Measurements from ENCODE around the gene CORO2A. TPM values are rescaled to one million over a fixed set of nuclear protein-coding genes. Genes with fewer than 3 reads are reported as not detected.

The CORO2A gene
- total and polyA plus RNA-seq, 10 donors: 1.3 to 11.0 (median 6.1) TPM

DNA sequence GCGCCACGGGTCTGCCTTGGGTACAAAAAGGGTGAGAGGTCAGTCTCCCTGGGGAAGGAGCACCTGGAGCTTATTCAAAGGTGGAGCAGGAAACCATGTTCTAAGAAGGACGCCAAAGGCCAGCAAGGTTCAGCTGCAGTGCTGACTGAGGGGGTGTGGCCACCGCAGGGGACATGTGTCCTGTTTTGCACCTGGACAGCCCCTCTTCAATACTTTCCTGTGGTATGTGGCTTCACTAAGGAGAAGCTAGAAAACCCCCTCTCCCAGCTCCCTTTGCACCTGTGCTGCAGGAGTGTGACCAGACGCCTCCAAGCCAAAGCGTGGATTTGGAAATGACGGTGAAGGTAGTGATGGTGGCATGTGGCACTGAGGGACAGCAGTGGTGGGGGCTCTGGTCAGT is 97.0 kb downstream of the CORO2A start:
- H3K4me3 ChIP-seq: no peak overlapping the region
- no peak overlapping the region for H3K27ac ChIP-seq
- no peaks in the 10 kb centered on the region for H3K27me3 ChIP-seq (replicated peaks in 1 of 7)
- no peak for DNase-seq
- TF ChIP-seq CTCF (IDR thresholded peaks at IDR 0.05 in 8 of 11, conservative IDR thresholded peaks at IDR 0.05 in 3 of 11) (no peak), POLR2A (IDR thresholded peaks at IDR 0.05) (no peak), POLR2AphosphoS5 (IDR thresholded peaks at IDR 0.05) (no peak)
- H3K4me1 ChIP-seq: peaks cover 9 to 54% (median 25%) of the 10 kb centered on the region in 6 donors
- H3K36me3 ChIP-seq: peaks cover 0 to 95% (median 24%) of the 10 kb centered on the region in 6 donors
- WGBS, 5 donors: 80 to 89% (median 87%) methylated on average over 7 of the region's 7 CpGs
- intact Hi-C loops (cut with DNase I; ENCODE audit: low total_unique reads): no loop called here
- H3K9me3 ChIP-seq: no peaks in the 10 kb centered on the region

- peaks cover 0 to 99% (median 24%) of the 10 kb centered on the region in 6 donors for H3K36me3 ChIP-seq
- no peak overlapping the region for H3K4me3 ChIP-seq
- H3K4me1 ChIP-seq: peaks cover 4 to 49% (median 19%) of the 10 kb centered on the region in 6 donors
- WGBS, 5 donors: 91 to 96% (median 94%) methylated on average over 16 of the region's 16 CpGs
- DNase-seq: no peak
- H3K9me3 ChIP-seq: no peaks in the 10 kb centered on the region
- intact Hi-C loops (cut with DNase I; ENCODE audit: low total_unique reads): no loop called here
- TF ChIP-seq POLR2AphosphoS5 (IDR thresholded peaks at IDR 0.05): peak in 1 of 3 donors; percentile 37
- no peak for TF ChIP-seq POLR2A (IDR thresholded peaks at IDR 0.05)
- H3K27me3 ChIP-seq (replicated peaks in 1 of 7): no peaks in the 10 kb centered on the region
- no peak overlapping the region for H3K27ac ChIP-seq
Measured at GRCh38 chr9:98094851-98095250, 97.6 kb downstream of the CORO2A start.

DNA sequence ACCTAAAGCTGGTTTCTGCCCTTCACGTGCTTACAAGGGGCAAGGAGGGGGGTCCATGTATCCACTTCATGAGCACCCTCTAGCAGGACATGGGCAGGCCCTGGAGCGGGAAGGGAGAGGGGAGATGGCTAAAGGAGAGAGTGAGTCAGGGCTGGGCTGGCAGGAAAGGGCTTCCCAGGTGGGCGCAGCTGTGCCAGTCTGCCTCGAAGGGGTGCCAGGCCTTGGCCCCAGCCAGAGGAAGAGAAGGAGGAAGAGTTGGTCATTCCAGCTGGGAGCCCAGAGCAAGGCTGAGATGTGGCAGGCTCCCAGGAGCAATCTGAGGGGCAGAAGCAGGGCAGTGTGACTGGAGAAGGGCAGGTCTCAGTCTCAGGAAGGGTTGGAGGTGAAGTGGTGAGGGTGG is 98.1 kb downstream of the CORO2A start:
- Histone ChIP-seq H3K4me3 (no peak overlapping the region), H3K4me1 (peaks cover 0 to 43% (median 14%) of the 10 kb centered on the region in 6 donors), H3K36me3 (peaks cover 0 to 99% (median 21%) of the 10 kb centered on the region in 6 donors), H3K27me3 (replicated peaks in 1 of 7) (no peaks in the 10 kb centered on the region), H3K27ac (peak overlapping the region in 2 of 8 donors; percentile 4 to 39), H3K9me3 (no peaks in the 10 kb centered on the region)
- no peak for DNase-seq
- intact Hi-C loops (cut with DNase I; ENCODE audit: low total_unique reads): no loop called here
- 76 to 90% (median 84%) methylated on average over 4 of the region's 4 CpGs for WGBS, 5 donors
- TF ChIP-seq CTCF (IDR thresholded peaks at IDR 0.05 in 8 of 11, conservative IDR thresholded peaks at IDR 0.05 in 3 of 11): no peak
- TF ChIP-seq POLR2AphosphoS5 (IDR thresholded peaks at IDR 0.05): no peak
- no peak for TF ChIP-seq POLR2A (IDR thresholded peaks at IDR 0.05)

DNA sequence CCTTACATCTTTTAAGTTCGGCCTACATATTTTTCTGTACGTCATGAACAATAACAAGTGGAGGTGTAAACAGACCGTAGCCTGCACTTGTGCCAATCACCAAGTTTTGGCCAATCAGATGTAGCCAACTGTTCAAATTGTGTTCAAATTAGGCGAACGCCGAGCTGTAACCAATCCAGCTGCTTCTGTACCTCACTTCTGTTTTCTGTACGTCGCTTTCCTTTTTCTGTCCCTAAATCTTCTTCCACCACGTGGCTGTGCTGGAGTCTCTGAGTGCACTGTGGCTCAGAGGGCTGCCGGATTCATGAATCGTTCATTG is 99.9 kb downstream of the CORO2A start:
- peaks cover 0 to 34% (median 4%) of the 10 kb centered on the region in 6 donors for H3K4me1 ChIP-seq
- DNase-seq: no peak
- H3K27me3 ChIP-seq (replicated peaks in 1 of 7): no peaks in the 10 kb centered on the region
- 72 to 87% (median 82%) methylated on average over 11 of the region's 11 CpGs for WGBS, 5 donors
- no peak overlapping the region for H3K4me3 ChIP-seq
- no peaks in the 10 kb centered on the region for H3K9me3 ChIP-seq
- intact Hi-C loops (cut with DNase I; ENCODE audit: low total_unique reads): no loop called here
- no peak for TF ChIP-seq POLR2AphosphoS5 (IDR thresholded peaks at IDR 0.05)
- TF ChIP-seq CTCF (IDR thresholded peaks at IDR 0.05 in 8 of 11, conservative IDR thresholded peaks at IDR 0.05 in 3 of 11): no peak
- no peak for TF ChIP-seq POLR2A (IDR thresholded peaks at IDR 0.05)
- peak overlapping the region in 2 of 8 donors; percentile 8 to 36 for H3K27ac ChIP-seq
- peaks cover 0 to 90% (median 20%) of the 10 kb centered on the region in 6 donors for H3K36me3 ChIP-seq

Data from spleen (tissue), 11 donors.